Articular chondrocyte of knee joint (primary cell): ENCODE measurements around the gene HEATR1. TPM values are rescaled to one million over a fixed set of nuclear protein-coding genes. Genes with fewer than 3 reads are reported as not detected.

Experiments
- total RNA-seq: library from RNA; depleted of rRNA; stranded (reverse); fragments of >200 nt; gene quantifications from 2 replicates; pipeline ENCODE4 v1.2.3, GENCODE V29; 2012

Gene HEATR1, protein sequence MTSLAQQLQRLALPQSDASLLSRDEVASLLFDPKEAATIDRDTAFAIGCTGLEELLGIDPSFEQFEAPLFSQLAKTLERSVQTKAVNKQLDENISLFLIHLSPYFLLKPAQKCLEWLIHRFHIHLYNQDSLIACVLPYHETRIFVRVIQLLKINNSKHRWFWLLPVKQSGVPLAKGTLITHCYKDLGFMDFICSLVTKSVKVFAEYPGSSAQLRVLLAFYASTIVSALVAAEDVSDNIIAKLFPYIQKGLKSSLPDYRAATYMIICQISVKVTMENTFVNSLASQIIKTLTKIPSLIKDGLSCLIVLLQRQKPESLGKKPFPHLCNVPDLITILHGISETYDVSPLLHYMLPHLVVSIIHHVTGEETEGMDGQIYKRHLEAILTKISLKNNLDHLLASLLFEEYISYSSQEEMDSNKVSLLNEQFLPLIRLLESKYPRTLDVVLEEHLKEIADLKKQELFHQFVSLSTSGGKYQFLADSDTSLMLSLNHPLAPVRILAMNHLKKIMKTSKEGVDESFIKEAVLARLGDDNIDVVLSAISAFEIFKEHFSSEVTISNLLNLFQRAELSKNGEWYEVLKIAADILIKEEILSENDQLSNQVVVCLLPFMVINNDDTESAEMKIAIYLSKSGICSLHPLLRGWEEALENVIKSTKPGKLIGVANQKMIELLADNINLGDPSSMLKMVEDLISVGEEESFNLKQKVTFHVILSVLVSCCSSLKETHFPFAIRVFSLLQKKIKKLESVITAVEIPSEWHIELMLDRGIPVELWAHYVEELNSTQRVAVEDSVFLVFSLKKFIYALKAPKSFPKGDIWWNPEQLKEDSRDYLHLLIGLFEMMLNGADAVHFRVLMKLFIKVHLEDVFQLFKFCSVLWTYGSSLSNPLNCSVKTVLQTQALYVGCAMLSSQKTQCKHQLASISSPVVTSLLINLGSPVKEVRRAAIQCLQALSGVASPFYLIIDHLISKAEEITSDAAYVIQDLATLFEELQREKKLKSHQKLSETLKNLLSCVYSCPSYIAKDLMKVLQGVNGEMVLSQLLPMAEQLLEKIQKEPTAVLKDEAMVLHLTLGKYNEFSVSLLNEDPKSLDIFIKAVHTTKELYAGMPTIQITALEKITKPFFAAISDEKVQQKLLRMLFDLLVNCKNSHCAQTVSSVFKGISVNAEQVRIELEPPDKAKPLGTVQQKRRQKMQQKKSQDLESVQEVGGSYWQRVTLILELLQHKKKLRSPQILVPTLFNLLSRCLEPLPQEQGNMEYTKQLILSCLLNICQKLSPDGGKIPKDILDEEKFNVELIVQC (N-terminal part only)
- 47.0 and 59.2 TPM in 2 replicates for total RNA-seq

GRCh38 chr1:236603991-236604904, at the start of gene HEATR1:
Gene HEATR1, minus strand, starts transcription at chr1:236604516. Its CDS starts 421 bp downstream, at chr1:236604095.

GRCh38 chr1:236523704-236524141, 80.6 kb downstream of the HEATR1 start, which contains the start of gene LGALS8:
Gene LGALS8, plus strand, starts transcription at chr1:236523982. Its CDS starts 2,089 bp downstream, at chr1:236526071.

Other genes with a start within 250 kb of the HEATR1 start
- 1.2 and 1.6 TPM in 2 replicates for gene EDARADD, start 210.2 kb downstream of the HEATR1 start, total RNA-seq
- 100 and 117 TPM in 2 replicates for gene LGALS8, start 80.5 kb downstream of the HEATR1 start, total RNA-seq
- not detected in 2 replicates for gene ACTN2, start 82.0 kb upstream of the HEATR1 start, total RNA-seq
- gene MTR, start 190.8 kb upstream of the HEATR1 start, total RNA-seq: 37.7 and 47.0 TPM in 2 replicates